GM12801 (cell line): ENCODE results near the gene PIEZO2.

Experiments
- TF ChIP-seq, protein P1 (sequence below): IDR thresholded peaks from one replicate; pipeline ENCODE4 v1.5.1; 2011; ENCODE audit warnings: control low read depth; ENCODE audit not compliant: insufficient read length; ENCODE audit errors: extremely low read depth

PIEZO2 gene

GRCh38 chr18:10916387-10916786 is 233.0 kb downstream of the PIEZO2 start:
- TF ChIP-seq, protein P1, sequence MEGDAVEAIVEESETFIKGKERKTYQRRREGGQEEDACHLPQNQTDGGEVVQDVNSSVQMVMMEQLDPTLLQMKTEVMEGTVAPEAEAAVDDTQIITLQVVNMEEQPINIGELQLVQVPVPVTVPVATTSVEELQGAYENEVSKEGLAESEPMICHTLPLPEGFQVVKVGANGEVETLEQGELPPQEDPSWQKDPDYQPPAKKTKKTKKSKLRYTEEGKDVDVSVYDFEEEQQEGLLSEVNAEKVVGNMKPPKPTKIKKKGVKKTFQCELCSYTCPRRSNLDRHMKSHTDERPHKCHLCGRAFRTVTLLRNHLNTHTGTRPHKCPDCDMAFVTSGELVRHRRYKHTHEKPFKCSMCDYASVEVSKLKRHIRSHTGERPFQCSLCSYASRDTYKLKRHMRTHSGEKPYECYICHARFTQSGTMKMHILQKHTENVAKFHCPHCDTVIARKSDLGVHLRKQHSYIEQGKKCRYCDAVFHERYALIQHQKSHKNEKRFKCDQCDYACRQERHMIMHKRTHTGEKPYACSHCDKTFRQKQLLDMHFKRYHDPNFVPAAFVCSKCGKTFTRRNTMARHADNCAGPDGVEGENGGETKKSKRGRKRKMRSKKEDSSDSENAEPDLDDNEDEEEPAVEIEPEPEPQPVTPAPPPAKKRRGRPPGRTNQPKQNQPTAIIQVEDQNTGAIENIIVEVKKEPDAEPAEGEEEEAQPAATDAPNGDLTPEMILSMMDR = no peak

- TF ChIP-seq, protein P1 = no peak
Measured at GRCh38 chr18:10913919-10914318, 235.4 kb downstream of the PIEZO2 start.

GRCh38 chr18:10912790-10913545 is 236.4 kb downstream of the PIEZO2 start:
- TF ChIP-seq, protein P1 = no peak

- TF ChIP-seq, protein P1 = no peak
Measured at GRCh38 chr18:10909724-10910123, 239.6 kb downstream of the PIEZO2 start.

DNA sequence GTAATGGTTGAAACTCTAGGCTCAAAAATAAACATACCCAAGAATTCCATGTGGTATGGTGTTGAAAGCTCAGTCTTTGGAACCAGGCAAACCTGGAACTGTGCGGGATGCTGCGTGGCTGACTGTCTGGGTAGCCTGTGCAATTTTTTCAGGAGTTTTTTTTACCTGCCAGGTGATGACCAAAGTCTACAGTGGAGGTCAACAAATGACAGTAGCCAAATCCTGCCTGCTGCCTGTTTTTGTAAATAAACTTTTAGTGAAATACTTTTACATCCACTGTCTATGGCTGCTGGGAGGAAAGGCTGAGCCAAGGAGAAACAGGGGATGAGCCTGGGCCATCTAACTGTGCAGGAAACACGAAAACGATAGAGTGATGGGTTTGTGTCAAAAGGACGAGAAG is 240.6 kb downstream of the PIEZO2 start:
- TF ChIP-seq, protein P1 = no peak

- TF ChIP-seq, protein P1 = no peak
Measured at GRCh38 chr18:10907749-10908148, 241.6 kb downstream of the PIEZO2 start.

- TF ChIP-seq, protein P1 = no peak
Measured at GRCh38 chr18:10901329-10901728, 248.0 kb downstream of the PIEZO2 start.
